GM21576 (cell line): ENCODE results near the gene KRTAP5-1.

Source experiments
- ATAC-seq: cut with Tn5 transposase; IDR thresholded peaks from one replicate; pipeline ENCODE4 v1.9.1; 2021; ENCODE audit warnings: mild to moderate bottlenecking, moderate library complexity; ENCODE audit not compliant: unreplicated experiment

Gene KRTAP5-1

GRCh38 chr11:1546536-1547466, 38.3 kb downstream of the KRTAP5-1 start:
- no peak for ATAC-seq

GRCh38 chr11:1546077-1546535, 39.0 kb downstream of the KRTAP5-1 start:
- no peak for ATAC-seq

GRCh38 chr11:1545432-1545831, 39.7 kb downstream of the KRTAP5-1 start:
- ATAC-seq = no peak

DNA sequence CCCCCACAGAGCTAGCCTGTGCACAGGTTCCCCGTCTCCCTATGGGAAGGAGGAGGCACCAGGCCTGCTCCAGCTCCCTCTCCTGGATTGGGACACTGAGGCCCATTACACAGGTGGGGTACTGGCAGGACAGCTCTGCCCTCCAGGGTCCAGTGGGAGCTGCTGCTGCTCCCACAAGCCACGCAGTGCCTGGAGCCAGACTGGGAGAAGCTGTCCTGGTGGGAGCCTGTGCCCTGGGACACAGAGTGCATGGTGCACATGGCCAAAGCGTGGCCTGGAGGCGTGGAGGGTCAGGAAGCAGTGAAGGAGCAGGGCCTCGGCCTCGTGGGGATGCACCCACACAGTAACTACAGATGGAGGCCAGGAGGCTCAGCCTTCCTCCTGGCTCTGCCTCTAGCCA, 40.5 kb downstream of the KRTAP5-1 start:
- ATAC-seq = no peak

DNA sequence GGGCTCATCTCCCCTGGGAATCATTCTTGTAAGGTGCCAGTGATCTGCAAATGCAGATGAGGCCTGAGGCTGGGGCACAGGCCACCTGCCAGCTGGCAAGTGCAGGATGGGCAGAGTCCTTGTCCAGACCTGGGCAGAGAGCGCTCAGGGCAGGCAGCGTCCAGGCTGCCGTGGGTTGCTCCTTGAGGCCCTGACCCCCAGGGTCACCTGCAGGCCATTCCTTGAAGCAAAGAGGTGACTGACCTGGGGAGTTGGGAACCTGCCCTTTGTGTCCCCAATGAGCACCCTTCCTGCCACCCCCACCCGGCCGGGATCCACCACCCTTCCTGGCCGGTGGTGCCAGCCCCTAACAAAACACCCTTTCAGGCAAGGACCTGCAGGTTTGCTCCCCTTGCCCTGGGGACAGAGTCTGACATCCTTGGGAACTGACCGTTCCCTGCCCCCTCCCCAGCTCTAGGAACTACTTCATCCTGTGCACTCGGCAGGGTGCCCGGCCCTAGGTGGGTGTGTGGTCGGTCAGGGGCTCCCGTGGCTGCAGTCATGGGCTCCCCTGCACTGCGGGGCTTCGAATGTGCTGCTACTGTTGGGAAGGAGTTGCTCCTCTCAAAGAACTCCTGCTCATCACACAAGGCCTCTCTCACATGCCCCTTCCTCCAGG, 41.3 kb downstream of the KRTAP5-1 start:
- no peak for ATAC-seq

- no peak for ATAC-seq
Measured at GRCh38 chr11:1542267-1542666, 42.8 kb downstream of the KRTAP5-1 start.

- ATAC-seq = no peak
Measured at GRCh38 chr11:1541474-1542204, 43.4 kb downstream of the KRTAP5-1 start.

DNA sequence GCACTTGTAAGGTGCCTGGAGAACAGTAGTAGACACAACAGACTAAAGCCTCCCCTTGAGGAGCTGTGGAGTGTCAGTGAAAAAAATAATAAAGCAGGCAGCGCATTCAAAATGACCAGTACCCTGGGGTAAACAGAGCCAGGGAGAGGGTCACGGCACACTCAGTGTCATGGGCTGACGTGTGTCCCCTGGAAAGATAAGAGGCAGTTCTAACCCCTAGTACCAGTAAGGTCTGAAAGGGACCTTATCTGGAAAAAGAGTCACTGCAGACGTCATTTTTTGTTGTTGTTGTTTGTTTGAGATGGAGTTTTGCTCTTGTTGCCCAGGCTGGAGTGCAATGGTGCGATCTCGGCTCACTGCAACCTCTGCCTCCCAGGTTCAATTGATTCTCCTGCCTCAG, 45.0 kb downstream of the KRTAP5-1 start:
- no peak for ATAC-seq

- no peak for ATAC-seq
Measured at GRCh38 chr11:1538153-1538552, 46.9 kb downstream of the KRTAP5-1 start.

GRCh38 chr11:1536065-1536843, 48.8 kb downstream of the KRTAP5-1 start:
- ATAC-seq = no peak

DNA sequence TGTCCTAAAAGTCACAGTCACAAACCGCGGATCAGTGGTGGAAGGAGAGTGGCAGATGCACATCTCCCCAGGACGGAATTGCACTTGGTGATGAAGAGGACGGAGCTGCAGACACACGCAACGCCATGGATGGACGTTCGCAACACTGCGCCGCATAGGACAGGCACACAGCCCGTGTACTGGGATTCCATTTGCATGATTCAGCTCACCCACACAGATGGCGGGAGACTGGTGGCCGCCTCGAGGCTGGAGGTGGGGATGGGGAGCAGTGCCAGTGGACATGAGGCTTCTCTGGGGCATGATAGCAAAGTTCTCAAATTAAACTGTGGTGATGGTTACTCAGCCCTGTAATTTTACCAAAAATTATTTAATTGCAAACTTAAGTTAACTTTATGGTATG, 50.4 kb downstream of the KRTAP5-1 start:
- ATAC-seq = no peak
